Esophagus (tissue), 2 donors: ENCODE results near the gene MCC. TPM values are rescaled to one million over a fixed set of nuclear protein-coding genes. Genes with fewer than 3 reads are reported as not detected.

Experiments used
- H3K27ac ChIP-seq, 2 donors: one replicate each; pipeline ENCODE4 v1.5.1; 2013; ENCODE audit warnings: low read depth in 2 of 2, mild to moderate bottlenecking in 2 of 2, inconsistent platforms in 1 of 2, low read length in 1 of 2, moderate library complexity in 1 of 2
- H3K27me3 ChIP-seq, 2 donors: one replicate each; pipeline ENCODE4 v1.6.1; 2013; ENCODE audit warnings: low read length in 2 of 2, control low read depth in 1 of 2, mild to moderate bottlenecking in 1 of 2; ENCODE audit not compliant: insufficient read depth in 2 of 2, control insufficient read depth in 1 of 2
- H3K36me3 ChIP-seq, 2 donors: one replicate each; pipeline ENCODE4 v1.6.1; 2013; ENCODE audit warnings: low read length in 1 of 2; ENCODE audit not compliant: control insufficient read depth in 2 of 2, insufficient read depth in 2 of 2
- H3K4me1 ChIP-seq, 2 donors: one replicate each; pipeline ENCODE4 v1.6.1; 2013; ENCODE audit warnings: low read length in 1 of 2; ENCODE audit not compliant: control insufficient read depth in 2 of 2, insufficient read depth in 2 of 2
- H3K4me3 ChIP-seq, 2 donors: one replicate each; pipeline ENCODE4 v1.5.1; 2013; ENCODE audit warnings: low read length in 2 of 2, mild to moderate bottlenecking in 2 of 2, low read depth in 1 of 2, moderate library complexity in 1 of 2
- H3K9me3 ChIP-seq, 2 donors: one replicate each; pipeline ENCODE4 v1.6.1; 2013; ENCODE audit warnings: mild to moderate bottlenecking in 2 of 2, low read depth in 1 of 2, low read length in 1 of 2, moderate library complexity in 1 of 2; ENCODE audit not compliant: control insufficient read depth in 2 of 2, insufficient read depth in 1 of 2
- WGBS, 2 donors: extraction: QIAGEN DNeasy Blood & Tissue Kit; methylation state at CpG; one replicate each; pipeline ENCODE4 v1.1.7; 2013; 5-methylcytosine and 5-hydroxymethylcytosine counted together
- polyA plus RNA-seq, 2 donors: library from polyadenylated mRNA; stranded (reverse); fragments of 200-250 nt; gene quantifications; one replicate each; pipeline ENCODE4 v1.2.3, GENCODE V29; 2013
- donor health status: healthy with polysubstance abuse.
- donor health status: Bipolar disorder and iron deficiency.

MCC gene
- polyA plus RNA-seq, 2 donors: 7.2 to 8.3 TPM

DNA sequence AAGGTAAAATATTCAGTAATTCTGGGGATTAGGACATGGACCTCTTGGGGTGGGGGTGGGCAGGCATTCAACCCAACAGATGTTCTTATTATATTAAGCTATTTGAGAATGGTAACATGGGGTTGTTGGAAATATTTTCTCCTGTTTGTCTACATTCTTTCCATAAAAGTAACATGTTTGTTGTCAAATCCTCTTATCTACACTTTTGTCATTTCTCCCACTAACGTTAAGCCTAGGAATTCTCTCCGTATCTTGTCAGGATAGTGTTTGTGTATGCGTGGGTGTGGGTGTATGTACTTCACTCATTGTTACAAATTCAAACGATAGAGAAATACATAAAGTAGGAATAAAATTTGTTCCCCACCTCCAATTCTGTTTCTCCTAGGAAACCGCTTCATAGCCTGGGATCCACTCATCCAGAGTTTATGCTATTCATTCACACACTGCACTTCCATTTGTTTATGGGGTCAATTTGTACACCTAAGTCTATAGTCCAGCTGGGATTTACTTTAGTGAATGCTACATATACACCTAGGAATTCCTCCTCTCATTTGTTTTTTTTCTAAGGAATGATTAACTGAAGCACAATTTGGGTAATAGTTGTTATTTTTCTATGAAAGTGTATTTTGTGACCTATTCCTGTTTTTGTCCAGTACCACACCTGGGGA, 294.8 kb downstream of the MCC start:
- H3K4me1 ChIP-seq: peaks cover 3 to 5% of the 10 kb centered on the region in 2 donors
- H3K27ac ChIP-seq: no peak overlapping the region
- no peaks in the 10 kb centered on the region for H3K9me3 ChIP-seq
- H3K4me3 ChIP-seq: no peak overlapping the region
- WGBS, 2 donors: 84 to 92% methylated on average over 5 of the region's 5 CpGs
- H3K36me3 ChIP-seq: peaks cover 0 to 5% of the 10 kb centered on the region in 2 donors
- no peaks in the 10 kb centered on the region for H3K27me3 ChIP-seq

DNA sequence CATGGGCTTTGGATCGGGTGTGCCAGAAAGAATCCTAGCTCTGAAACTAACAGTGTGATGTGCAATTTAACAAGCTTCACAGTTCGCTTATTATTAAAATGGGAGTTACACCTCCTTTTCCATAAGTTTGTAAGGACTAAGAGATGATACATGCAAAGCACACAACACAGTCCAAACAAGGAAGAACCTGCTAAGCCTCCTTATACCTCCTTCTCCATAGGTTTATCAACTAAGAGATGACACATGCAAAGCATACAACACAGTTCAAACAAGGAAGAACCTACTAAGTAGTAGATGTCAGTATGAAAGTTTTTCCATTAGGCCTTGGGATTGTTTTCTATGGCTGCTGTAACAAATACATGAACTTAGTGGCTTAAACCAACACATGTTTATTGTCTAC, 295.7 kb downstream of the MCC start:
- Histone ChIP-seq H3K9me3 (no peaks in the 10 kb centered on the region), H3K4me1 (peaks cover 3 to 5% of the 10 kb centered on the region in 2 donors), H3K27me3 (no peaks in the 10 kb centered on the region), H3K27ac (peak overlapping the region; percentile 35 to 45), H3K36me3 (peaks cover 0 to 2% of the 10 kb centered on the region in 2 donors), H3K4me3 (no peak overlapping the region)
- 85 to 93% methylated on average over 2 of the region's 2 CpGs for WGBS, 2 donors

DNA sequence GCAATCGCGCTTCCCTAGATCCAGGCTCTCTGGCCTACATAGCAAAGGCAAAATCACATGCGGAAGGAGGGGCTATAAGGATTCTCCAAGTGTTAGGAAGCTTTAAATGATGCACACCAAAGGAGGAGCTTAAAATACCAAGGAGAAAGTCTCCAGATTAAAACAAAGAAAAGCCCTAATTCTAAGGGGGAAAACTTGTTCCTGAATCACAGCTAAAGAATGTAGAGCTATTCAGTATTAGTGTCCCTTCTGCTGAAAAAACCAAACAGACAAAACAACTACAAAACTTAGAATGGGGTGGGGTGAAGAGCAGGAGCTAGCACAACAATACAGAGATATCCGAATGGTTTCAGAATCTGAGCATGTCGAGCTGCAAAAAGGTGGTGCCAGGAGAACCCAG, 297.9 kb downstream of the MCC start:
- Histone ChIP-seq H3K4me1 (peaks cover 3 to 8% of the 10 kb centered on the region in 2 donors), H3K36me3 (no peaks in the 10 kb centered on the region), H3K27ac (peak overlapping the region; percentile 45 to 58), H3K4me3 (no peak overlapping the region), H3K9me3 (no peaks in the 10 kb centered on the region), H3K27me3 (no peaks in the 10 kb centered on the region)
- WGBS, 2 donors: 81 to 85% methylated on average over 5 of the region's 5 CpGs

DNA sequence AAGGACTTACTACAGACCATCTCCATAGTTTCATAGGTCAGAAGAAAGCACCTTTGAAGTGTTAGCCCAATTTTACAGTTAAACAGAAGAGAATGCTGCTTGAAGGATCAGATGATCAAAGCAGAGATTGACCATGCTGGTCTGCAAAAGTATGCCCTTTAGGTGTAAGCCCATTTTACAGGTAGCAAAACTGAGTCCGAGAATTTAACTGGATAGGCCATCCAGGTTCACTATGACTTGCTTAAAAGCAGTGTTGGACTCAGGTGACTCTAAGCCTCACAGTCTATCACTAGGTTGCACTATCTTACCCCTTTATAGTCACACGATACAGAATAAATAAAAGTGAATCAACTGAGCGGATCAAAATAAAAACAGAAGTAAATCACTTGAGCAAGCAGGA, 299.0 kb downstream of the MCC start:
- H3K9me3 ChIP-seq: no peaks in the 10 kb centered on the region
- peaks cover 3 to 8% of the 10 kb centered on the region in 2 donors for H3K4me1 ChIP-seq
- no peak overlapping the region for H3K4me3 ChIP-seq
- no peaks in the 10 kb centered on the region for H3K36me3 ChIP-seq
- WGBS, 2 donors: 93% methylated on average over 3 of the region's 3 CpGs
- no peak overlapping the region for H3K27ac ChIP-seq
- H3K27me3 ChIP-seq: no peaks in the 10 kb centered on the region

DNA sequence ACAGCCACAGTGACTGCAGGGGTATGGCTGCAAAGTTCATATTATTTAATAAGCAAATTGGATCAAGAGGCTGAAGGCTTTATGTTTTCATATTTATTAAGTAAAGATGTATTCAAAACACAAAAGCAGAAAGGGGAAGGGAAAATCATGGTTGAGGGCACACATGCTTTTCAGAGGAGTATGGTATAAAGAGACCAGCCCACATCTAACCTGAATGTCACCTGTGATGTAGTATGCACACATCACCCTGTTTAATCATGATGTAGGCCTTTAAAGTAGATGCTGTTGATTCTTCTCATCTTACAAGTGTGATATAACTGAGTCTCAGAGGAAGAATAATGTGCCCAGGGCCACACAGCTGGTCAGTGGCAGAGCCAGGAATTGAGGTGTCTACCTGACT, 299.8 kb downstream of the MCC start:
- Histone ChIP-seq H3K27ac (no peak overlapping the region), H3K36me3 (no peaks in the 10 kb centered on the region), H3K4me3 (no peak overlapping the region), H3K9me3 (no peaks in the 10 kb centered on the region), H3K27me3 (no peaks in the 10 kb centered on the region), H3K4me1 (peaks cover 3 to 8% of the 10 kb centered on the region in 2 donors)

DNA sequence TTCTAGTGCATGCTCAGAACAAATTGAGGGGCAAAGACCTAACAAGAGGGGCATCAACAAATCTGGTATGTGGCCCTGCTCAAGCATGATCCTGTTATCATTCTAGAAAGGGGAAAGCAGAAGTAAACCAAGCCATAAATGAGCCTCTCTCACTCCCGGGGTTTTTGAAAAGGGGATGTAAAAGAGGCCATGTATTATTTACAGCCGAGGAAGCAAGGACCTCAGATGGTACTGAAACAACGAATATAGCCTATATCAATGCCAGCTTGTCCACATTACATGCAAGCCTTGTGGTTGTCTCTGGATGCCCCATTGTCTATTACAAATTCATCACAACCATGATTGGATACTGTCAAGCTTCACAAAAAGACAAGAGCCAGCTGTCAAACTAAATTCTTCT, 300.3 kb downstream of the MCC start:
- Histone ChIP-seq H3K9me3 (no peaks in the 10 kb centered on the region), H3K4me1 (peaks cover 3 to 8% of the 10 kb centered on the region in 2 donors), H3K4me3 (no peak overlapping the region), H3K27ac (no peak overlapping the region), H3K27me3 (no peaks in the 10 kb centered on the region), H3K36me3 (no peaks in the 10 kb centered on the region)
- 69 to 70% methylated on average over 3 of the region's 3 CpGs for WGBS, 2 donors

DNA sequence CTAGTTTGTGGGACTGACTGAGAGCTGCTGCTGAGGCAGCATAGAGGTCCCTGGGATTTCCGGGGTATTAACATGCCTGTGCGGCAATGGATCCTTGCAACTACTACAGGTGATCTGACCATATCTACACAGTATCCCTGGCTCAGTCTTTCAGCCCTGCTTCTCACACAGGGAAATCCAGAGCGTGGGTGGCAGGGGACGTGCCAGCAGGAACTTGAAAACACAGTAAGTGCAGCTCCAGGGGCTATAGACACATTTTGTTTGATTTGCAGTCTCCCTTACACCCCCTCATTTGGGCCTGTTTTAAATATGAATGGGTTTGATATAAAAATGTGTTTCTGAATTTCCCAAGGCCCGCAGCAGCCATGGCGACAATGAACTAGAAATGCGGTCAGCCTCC, 302.2 kb downstream of the MCC start:
- Histone ChIP-seq H3K27me3 (no peaks in the 10 kb centered on the region), H3K9me3 (no peaks in the 10 kb centered on the region), H3K4me1 (peaks cover 3 to 8% of the 10 kb centered on the region in 2 donors), H3K27ac (no peak overlapping the region), H3K36me3 (no peaks in the 10 kb centered on the region), H3K4me3 (no peak overlapping the region)
- WGBS, 2 donors: 54 to 74% methylated on average over 7 of the region's 7 CpGs

DNA sequence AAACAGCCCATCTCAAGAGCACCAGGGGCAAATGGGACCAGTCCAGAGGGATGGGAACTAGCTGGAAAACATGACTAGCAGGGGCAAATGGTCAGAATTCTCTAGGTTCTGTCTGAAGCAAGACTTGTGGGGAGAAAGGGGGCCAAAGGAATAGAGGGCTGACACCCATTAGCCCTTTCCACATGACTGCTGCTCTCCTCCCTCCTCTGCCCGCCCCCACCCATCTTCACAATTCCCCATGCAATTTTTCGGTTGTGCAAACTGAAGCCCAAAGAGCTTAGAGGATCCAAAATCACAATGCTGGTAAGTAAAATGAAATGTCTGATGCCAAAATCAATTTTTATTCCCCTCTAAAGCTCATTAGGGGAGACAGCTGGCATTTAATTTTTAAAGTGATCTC, 304.6 kb downstream of the MCC start:
- Histone ChIP-seq H3K4me3 (no peak overlapping the region), H3K9me3 (no peaks in the 10 kb centered on the region), H3K4me1 (peaks cover 0 to 3% of the 10 kb centered on the region in 2 donors), H3K27ac (no peak overlapping the region), H3K36me3 (no peaks in the 10 kb centered on the region), H3K27me3 (no peaks in the 10 kb centered on the region)
- 88 to 89% methylated on average over 2 of the region's 2 CpGs for WGBS, 2 donors

DNA sequence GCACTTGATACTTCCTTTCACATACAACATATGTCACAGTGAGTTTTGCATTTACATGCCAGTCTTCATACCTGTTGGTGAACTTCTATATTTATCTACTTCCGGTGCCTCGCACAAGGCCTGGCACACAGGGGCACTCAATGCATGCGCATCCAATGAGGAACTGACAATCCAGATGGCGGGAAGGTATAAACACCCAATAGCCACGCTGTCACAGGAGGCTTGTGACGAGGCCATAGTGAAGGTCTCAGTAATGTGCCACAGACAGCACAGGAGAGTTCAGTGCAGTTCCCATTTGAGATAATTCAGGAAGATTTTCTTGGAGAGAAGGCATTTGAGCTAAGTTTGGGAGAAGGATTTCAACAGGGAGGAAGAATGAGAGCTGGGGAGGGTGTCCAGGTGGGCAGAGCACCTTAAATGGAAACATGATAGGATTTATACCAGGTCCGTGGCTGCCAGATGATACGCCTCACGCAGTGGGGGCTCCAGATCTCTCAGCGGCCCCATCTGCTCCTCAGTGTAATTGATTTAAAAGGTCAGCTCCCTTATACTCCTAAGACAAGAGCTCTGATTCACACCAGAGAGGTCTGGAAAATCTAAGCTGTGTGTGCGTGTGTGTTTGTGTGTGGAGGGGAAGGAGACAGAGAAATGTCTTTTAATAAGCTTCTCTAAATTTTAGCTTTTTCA, 305.5 kb downstream of the MCC start:
- 95% methylated on average over 11 of the region's 11 CpGs for WGBS, 2 donors
- Histone ChIP-seq H3K4me3 (no peak overlapping the region), H3K9me3 (no peaks in the 10 kb centered on the region), H3K4me1 (peaks cover 0 to 6% of the 10 kb centered on the region in 2 donors), H3K27me3 (no peaks in the 10 kb centered on the region), H3K27ac (no peak overlapping the region), H3K36me3 (no peaks in the 10 kb centered on the region)
